Measurements from ENCODE around the gene TYMP.

Gene TYMP, protein sequence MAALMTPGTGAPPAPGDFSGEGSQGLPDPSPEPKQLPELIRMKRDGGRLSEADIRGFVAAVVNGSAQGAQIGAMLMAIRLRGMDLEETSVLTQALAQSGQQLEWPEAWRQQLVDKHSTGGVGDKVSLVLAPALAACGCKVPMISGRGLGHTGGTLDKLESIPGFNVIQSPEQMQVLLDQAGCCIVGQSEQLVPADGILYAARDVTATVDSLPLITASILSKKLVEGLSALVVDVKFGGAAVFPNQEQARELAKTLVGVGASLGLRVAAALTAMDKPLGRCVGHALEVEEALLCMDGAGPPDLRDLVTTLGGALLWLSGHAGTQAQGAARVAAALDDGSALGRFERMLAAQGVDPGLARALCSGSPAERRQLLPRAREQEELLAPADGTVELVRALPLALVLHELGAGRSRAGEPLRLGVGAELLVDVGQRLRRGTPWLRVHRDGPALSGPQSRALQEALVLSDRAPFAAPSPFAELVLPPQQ

DNA sequence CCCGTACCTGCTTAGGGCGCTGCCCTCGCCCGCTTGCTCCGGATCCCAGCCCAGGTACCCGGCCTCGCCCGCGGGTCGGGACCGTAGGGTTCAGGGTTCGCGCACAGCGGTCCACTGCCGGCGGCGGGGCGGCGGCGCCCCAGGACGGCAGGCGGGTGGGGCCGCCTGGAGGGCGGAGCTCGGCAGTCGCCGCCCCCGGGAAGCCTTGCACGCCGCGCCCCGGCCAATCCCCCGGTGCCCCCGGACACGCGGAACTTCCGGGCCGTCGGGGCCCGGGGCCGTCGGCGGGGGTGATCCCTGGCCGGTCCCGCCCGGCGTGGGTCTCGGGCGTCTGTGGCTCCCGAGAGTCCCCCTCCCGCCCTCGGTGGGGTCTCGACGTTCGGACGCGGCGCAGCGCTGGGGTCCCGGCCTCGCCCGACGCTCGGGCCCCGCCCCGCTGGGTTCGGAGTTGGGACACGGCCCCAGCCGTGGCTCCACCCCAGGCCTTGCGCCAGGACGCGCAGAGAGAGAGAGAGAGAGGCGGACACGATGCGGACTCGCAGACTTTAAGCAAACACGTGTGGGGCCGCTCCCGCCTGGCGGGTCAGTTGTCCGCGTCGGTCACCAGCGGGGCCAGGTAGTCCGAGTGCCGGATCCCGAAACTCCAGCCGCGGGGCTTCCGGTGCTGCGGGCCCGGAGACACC is at the start of gene TYMP:
Gene TYMP, minus strand, starts transcription at position 116 of the 683 bp plus-strand sequence. CDS start 303 bp downstream, outside the sequence.
- no peak for DNase-seq

GRCh38 chr22:50578776-50579310 is 49.0 kb upstream of the TYMP start:
- no peak for DNase-seq

GRCh38 chr22:50577987-50578775 is 48.4 kb upstream of the TYMP start, which contains the start of gene CPT1B:
Gene CPT1B (minus strand): TSS chr22:50578427. CDS start chr22:50577915, 512 bp downstream.
- DNase-seq, result no peak

GRCh38 chr22:50577697-50577986 is 47.8 kb upstream of the TYMP start:
- DNase-seq, result no peak

DNA sequence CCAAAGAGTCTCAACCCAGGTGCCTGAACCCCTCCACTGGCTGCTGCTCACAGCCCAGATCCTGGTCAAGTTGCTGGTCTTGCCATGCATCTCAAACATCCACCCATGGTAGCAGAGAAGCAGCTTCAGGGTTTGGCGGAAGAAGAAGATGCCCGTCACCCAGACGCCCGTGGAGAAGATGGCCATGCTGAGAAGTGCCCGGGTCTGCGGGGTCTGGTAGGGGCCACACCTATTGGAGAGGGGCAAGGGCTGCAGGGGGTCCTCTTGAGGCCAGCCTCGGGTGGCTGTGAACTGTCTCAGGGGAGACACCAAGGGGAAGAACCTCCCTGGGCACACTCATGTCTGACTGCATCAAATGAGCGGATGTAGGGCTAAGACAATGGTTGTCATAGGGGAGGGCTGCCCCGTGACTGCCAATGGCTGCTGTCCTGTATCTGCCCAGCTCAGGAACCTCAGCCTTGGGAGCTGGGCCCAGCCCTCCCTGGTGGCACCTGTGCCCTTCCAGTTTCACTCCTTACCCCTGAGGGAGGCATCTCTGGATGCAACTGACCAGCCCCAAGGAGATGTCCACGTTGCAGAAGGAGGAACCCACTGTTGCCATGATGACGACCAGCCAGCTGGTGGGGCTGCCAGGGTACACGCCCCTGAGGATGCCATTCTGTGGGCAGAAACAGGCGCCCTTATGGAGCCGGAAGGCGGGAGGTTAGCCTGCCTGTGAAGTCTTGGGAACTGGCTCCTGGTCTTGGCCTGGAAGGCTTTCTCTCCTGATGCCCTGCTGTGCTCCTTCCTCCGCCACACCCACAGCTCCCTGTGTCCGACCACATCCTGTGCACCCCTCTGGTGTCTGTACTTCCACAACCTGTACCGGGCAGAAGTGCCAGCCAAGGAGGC is 47.2 kb upstream of the TYMP start:
- DNase-seq, result no peak

DNA sequence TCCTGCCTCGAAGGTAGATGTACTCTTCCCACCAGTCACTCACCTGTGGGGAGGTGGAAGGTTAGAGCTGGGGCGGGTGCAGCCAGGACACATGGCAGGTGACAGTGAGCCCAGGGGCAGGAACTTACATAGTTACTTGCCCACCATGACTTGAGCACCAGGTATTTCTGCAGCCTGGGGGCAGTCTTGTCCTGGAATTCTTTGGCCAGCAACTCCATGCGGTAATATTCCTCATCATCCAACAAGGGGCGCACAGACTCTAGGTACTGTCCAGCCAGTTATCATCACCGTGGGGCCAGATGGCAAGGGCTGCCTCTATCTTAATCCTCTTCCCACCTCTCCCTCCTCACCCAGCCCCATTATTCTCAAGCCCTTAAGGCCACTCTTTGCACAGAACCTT is 46.3 kb upstream of the TYMP start:
- DNase-seq, result no peak

GRCh38 chr22:50575426-50575941 is 45.7 kb upstream of the TYMP start:
- DNase-seq, result no peak

DNA sequence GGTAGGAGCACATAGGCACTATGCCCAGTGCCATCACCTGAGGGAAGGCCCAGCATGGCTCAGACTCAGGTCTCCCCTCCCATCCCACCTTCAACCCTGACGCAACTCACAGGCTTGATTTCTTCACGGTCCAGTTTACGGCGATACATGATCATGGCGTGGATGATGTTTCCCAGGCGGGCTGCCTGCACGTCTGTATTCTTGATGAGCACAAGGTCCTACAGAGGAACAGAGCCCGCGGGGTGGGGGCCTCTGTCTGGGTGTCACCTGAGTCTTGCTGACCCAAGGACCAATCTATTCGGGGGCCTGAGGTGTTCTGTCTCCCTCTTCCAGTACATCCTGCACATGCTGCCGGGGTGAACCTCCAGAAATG is 44.6 kb upstream of the TYMP start:
- DNase-seq, result no peak

GRCh38 chr22:50573491-50574382 is 43.9 kb upstream of the TYMP start:
- no peak for DNase-seq

DNA sequence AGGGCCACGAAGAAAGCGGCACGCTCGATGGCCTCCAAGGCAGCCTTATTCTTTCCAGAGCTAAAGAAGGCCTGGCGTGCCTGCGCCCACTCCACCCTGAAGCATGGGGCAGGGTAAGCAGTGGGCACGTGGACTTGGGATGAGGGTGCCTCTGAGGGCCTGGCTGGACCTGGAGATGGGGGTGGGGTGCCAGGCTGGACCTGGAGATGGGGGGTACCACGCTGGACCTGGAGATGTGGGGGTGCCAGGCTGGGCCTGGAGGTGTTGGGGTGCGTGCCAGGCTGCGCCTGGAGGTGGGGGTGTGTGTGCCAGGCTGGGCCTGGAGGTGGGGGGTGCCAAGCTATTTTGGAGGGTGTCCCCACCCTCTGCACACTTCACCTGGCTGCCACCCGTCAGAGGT is 43.2 kb upstream of the TYMP start:
- DNase-seq, result no peak

- no peak for DNase-seq
Measured at GRCh38 chr22:50571264-50572175, 41.7 kb upstream of the TYMP start.

- no peak for DNase-seq
Measured at GRCh38 chr22:50570861-50571260, 41.0 kb upstream of the TYMP start.

DNA sequence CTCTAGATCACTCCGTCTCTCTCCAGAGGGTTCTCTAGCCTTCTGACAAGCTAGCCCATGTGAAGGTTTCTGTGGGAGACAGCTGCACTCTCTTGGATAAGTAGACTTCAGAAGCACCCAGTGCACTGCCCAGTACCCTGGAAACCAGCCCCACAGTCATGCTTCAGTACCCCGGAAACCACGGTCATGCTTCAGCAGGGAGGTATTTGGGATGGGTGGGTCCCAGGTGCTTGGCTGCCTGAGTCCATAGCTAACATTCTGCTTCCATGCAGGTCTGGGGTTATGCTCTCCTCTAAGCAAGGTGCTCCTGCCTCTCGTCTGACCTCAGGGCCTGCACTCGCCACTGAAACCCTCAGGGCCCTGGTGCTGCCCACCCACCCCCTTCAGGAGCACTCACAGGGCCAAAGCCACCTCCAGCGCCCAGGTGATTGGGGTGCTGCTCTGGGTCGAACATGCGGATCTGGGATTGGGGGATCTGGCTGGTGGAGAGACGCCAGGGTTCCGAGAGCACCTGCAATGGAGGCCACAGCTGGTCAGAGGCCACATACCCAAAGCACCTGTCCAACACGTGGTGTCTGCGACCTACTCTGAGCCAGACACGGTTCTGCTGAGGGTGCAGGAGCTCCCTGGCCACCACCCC is 40.2 kb upstream of the TYMP start:
- no peak for DNase-seq

- DNase-seq, result no peak
Measured at GRCh38 chr22:50569041-50569459, 39.2 kb upstream of the TYMP start.

DNA sequence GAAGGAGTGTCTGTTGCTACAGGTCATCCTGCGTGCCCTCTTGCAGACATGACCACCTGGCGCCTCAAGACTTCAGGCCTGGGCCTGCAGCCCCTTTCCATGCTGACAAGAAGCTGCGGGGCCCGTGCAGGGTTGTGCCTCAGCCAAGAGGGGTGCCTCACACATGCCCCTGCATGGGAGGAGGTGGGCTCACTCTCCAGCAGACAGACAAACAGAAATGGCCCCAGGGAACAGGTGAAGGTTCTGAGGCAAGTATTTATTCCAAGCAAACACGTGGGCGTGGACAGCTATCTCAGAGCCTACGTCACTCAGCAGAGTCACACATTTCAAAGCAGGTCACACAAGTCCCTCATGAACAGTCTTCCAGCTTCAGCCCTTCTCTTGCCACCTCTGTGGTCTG is 38.8 kb upstream of the TYMP start:
- DNase-seq, result no peak

DNA sequence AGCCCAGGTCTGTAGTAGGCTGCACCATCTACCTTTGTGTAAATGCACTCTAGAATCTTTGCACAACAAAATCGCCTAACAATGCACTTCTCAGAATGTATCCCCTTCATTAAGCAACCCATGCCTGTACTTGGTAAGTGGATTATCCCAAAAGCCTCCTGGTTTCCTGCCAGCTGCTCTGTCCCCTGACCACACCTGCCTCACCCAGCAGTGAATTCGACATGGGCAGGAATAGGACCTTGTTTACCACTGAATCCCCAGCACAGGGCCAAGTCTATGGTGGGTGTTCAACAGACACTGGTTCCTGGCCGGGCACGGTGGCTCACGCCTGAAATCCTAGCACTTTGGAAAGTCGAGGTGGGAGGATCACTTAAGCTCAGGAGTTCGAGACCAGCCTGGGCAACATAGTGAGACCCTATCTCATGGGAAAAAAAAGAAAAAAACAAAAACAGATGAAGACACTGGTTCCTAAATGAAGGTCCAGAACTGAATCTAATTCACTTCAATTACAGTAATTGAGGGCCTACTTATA is 38.0 kb upstream of the TYMP start:
- no peak for DNase-seq

- no peak for DNase-seq
Measured at GRCh38 chr22:50564289-50564688, 34.5 kb upstream of the TYMP start.

- no peak for DNase-seq
Measured at GRCh38 chr22:50563413-50564160, 33.8 kb upstream of the TYMP start.
